ENCODE data around the gene DHTKD1. TPM values are rescaled to one million over a fixed set of nuclear protein-coding genes. Genes with fewer than 3 reads are reported as not detected.
A peak's percentile ranks its signal among the peaks of the same experiment; 100 is the strongest.

DHTKD1 gene
- total RNA-seq, 1 experiment from 2014 or later, result 20.6 TPM

GRCh38 chr10:12081470-12081869 lies 12.7 kb downstream of the DHTKD1 start:
- Histone ChIP-seq H3K79me2 (ENCODE audit: insufficient read depth, low read length) (no peaks in the 10 kb centered on the region), H2AFZ (ENCODE audit: low read depth, low read length, poor library complexity, severe bottlenecking) (no peak overlapping the region), H3K27me3 (ENCODE audit: insufficient read depth, low read length) (no peaks in the 10 kb centered on the region), H4K20me1 (ENCODE audit: insufficient read depth) (no peaks in the 10 kb centered on the region), H3K4me1 (ENCODE audit: control insufficient read depth in 1 of 2, insufficient read depth in 2 of 2, low read length in 2 of 2) (peaks cover 13 to 16% of the 10 kb centered on the region in 2 experiments), H3K36me3 (ENCODE audit: control insufficient read depth in 1 of 2, insufficient read depth in 2 of 2, low read length in 2 of 2) (no peaks in the 10 kb centered on the region), H3K9me3 (ENCODE audit: control insufficient read depth in 1 of 2, insufficient read depth in 1 of 2, low read depth in 1 of 2, low read length in 2 of 2) (no peaks in the 10 kb centered on the region), H3K4me3 (replicated peaks in 1 of 2; ENCODE audit: low read depth in 1 of 2, low read length in 2 of 2) (no peak overlapping the region), H3K9ac (ENCODE audit: low read length) (peak overlapping the region; percentile 3; the same call in 1 of the 2 replicates), H3K4me2 (ENCODE audit: low read length) (peak overlapping the region; percentile 42), H3K9me2 (ENCODE audit: insufficient read depth) (no peaks in the 10 kb centered on the region), H3K27ac (ENCODE audit: low read depth, low read length) (peak overlapping the region; percentile 33)
- ChIA-PET RAD21 (ENCODE audit: low non-redundant PET in 1 of 2, low total read pairs in 2 of 2, uncharacterized antibody in 2 of 2, unreplicated experiment in 2 of 2) (no interaction called here), POLR2A (no interaction called here), CTCF (no interaction called here)
- DNase-seq (ENCODE audit: low read depth, low spot score) (no peak), ATAC-seq (peak; percentile 18; the same call in 1 of the 2 replicates)
- TF ChIP-seq SIN3A (IDR thresholded peaks at IDR 0.05; ENCODE audit: low read depth) (no peak), CEBPB (IDR thresholded peaks at IDR 0.05; ENCODE audit: low read depth) (no peak), ATF3 (IDR thresholded peaks at IDR 0.05) (no peak), ZNF274 (IDR thresholded peaks at IDR 0.05; ENCODE audit: low read depth, low read length) (no peak), FOSL1 (IDR thresholded peaks at IDR 0.05; ENCODE audit: low read depth) (no peak), EZH2phosphoT487 (IDR thresholded peaks at IDR 0.05; ENCODE audit: borderline replicate concordance) (no peak), SP1 (IDR thresholded peaks at IDR 0.05; ENCODE audit: low read depth) (no peak), ZFX (IDR thresholded peaks at IDR 0.05) (no peak), SRF (IDR thresholded peaks at IDR 0.05; ENCODE audit: low read depth) (no peak), JUND (IDR thresholded peaks at IDR 0.05) (no peak), ZBTB33 (IDR thresholded peaks at IDR 0.05; ENCODE audit: extremely low read depth, insufficient replicate concordance, low read length) (no peak), POLR2AphosphoS5 (IDR thresholded peaks at IDR 0.05; ENCODE audit: low read depth, low read length) (no peak), CTCF (IDR thresholded peaks at IDR 0.05 in 2 of 3, conservative IDR thresholded peaks at IDR 0.05 in 1 of 3; ENCODE audit: borderline replicate concordance in 1 of 3, insufficient read depth in 1 of 3, low read depth in 2 of 3, low read length in 2 of 3) (no peak), POLR2A (IDR thresholded peaks at IDR 0.05; ENCODE audit: borderline replicate concordance, extremely low read depth, insufficient read depth, insufficient read length) (no peak), CBX3 (IDR thresholded peaks at IDR 0.05; ENCODE audit: low read depth) (no peak), ELF1 (IDR thresholded peaks at IDR 0.05; ENCODE audit: borderline replicate concordance, low read depth) (no peak), MAX (IDR thresholded peaks at IDR 0.05) (no peak), REST (IDR thresholded peaks at IDR 0.05; ENCODE audit: low read depth) (no peak), YY1 (IDR thresholded peaks at IDR 0.05; ENCODE audit: extremely low read depth, insufficient replicate concordance, low read depth, low read length) (no peak), EGR1 (IDR thresholded peaks at IDR 0.05; ENCODE audit: low read depth) (no peak)
- intact Hi-C loops (cut with micrococcal nuclease), result no loop called here
- no TSS peak for BruUV-seq (replicated peaks)

Data from HCT116 (cell line).